Measurements from ENCODE around the gene CALML5. TPM values are rescaled to one million over a fixed set of nuclear protein-coding genes. Genes with fewer than 3 reads are reported as not detected.

The CALML5 gene
- polyA plus RNA-seq, 1 donor from 2014 or later: not detected

DNA sequence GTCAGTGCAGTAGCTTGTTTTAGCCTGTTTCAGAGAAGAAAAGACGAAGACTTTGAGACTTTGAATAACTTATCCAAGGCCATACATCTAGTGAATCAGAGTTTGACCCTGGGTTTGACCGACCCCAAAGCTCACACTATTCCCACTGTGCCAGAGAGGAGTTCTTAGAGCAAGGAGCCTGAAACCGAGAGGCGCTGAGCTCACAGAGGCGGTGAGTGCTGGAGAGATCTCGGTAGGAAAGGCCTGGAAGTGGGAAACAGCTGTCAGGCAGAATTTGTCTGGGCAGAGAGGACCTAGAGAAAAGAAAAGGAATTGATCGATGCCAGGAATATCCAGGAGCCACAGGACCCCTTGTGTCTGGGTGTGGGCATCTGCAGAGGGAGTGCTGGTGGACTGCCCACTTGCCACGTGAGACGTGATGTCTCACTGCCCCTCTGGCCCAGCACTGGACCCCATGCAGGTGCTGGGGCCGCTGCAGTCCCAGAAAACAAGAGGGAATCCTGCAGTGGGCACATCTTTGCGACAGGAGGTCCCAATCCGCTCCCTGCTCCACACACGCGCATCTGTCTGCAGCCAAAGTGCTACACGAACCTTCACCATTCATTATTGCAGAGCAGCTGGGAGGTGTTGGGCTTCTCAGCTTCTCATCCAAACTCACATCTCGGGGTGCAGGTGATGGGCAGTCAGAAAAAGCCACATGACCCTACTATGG is 31.6 kb upstream of the CALML5 start:
- H3K4me3 ChIP-seq (ENCODE audit: low read length): no peak overlapping the region
- no peak overlapping the region for H3K4me2 ChIP-seq (ENCODE audit: low read length)
- H3K9ac ChIP-seq (ENCODE audit: low read length): no peak overlapping the region
- no peak overlapping the region for H3K27ac ChIP-seq (ENCODE audit: low read length)
- no peak for TF ChIP-seq RAD21 (conservative IDR thresholded peaks at IDR 0.05)
- TF ChIP-seq TAF1 (IDR thresholded peaks at IDR 0.05; ENCODE audit: low read depth): no peak
- no peak for TF ChIP-seq EP300 (conservative IDR thresholded peaks at IDR 0.05; ENCODE audit: poor library complexity, severe bottlenecking)
- TF ChIP-seq, protein P1, sequence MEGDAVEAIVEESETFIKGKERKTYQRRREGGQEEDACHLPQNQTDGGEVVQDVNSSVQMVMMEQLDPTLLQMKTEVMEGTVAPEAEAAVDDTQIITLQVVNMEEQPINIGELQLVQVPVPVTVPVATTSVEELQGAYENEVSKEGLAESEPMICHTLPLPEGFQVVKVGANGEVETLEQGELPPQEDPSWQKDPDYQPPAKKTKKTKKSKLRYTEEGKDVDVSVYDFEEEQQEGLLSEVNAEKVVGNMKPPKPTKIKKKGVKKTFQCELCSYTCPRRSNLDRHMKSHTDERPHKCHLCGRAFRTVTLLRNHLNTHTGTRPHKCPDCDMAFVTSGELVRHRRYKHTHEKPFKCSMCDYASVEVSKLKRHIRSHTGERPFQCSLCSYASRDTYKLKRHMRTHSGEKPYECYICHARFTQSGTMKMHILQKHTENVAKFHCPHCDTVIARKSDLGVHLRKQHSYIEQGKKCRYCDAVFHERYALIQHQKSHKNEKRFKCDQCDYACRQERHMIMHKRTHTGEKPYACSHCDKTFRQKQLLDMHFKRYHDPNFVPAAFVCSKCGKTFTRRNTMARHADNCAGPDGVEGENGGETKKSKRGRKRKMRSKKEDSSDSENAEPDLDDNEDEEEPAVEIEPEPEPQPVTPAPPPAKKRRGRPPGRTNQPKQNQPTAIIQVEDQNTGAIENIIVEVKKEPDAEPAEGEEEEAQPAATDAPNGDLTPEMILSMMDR (IDR thresholded peaks at IDR 0.05; ENCODE audit: poor library complexity, severe bottlenecking): no peak
- TF ChIP-seq, protein P2, sequence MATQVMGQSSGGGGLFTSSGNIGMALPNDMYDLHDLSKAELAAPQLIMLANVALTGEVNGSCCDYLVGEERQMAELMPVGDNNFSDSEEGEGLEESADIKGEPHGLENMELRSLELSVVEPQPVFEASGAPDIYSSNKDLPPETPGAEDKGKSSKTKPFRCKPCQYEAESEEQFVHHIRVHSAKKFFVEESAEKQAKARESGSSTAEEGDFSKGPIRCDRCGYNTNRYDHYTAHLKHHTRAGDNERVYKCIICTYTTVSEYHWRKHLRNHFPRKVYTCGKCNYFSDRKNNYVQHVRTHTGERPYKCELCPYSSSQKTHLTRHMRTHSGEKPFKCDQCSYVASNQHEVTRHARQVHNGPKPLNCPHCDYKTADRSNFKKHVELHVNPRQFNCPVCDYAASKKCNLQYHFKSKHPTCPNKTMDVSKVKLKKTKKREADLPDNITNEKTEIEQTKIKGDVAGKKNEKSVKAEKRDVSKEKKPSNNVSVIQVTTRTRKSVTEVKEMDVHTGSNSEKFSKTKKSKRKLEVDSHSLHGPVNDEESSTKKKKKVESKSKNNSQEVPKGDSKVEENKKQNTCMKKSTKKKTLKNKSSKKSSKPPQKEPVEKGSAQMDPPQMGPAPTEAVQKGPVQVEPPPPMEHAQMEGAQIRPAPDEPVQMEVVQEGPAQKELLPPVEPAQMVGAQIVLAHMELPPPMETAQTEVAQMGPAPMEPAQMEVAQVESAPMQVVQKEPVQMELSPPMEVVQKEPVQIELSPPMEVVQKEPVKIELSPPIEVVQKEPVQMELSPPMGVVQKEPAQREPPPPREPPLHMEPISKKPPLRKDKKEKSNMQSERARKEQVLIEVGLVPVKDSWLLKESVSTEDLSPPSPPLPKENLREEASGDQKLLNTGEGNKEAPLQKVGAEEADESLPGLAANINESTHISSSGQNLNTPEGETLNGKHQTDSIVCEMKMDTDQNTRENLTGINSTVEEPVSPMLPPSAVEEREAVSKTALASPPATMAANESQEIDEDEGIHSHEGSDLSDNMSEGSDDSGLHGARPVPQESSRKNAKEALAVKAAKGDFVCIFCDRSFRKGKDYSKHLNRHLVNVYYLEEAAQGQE (IDR thresholded peaks at IDR 0.05; ENCODE audit: borderline replicate concordance): no peak
- no peak for TF ChIP-seq POLR2AphosphoS5 (IDR thresholded peaks at IDR 0.05)
- TF ChIP-seq MXI1 (conservative IDR thresholded peaks at IDR 0.05; ENCODE audit: poor library complexity, severe bottlenecking): no peak
- TF ChIP-seq EZH2 (IDR thresholded peaks at IDR 0.05; ENCODE audit: borderline replicate concordance, insufficient read depth, low read length, poor library complexity, severe bottlenecking): no peak
- TF ChIP-seq SMC3 (conservative IDR thresholded peaks at IDR 0.05; ENCODE audit: poor library complexity): no peak
- no peaks in the 10 kb centered on the region for H3K36me3 ChIP-seq (ENCODE audit: insufficient read depth, low read length)
- no peaks in the 10 kb centered on the region for H3K9me3 ChIP-seq (ENCODE audit: low read length)
- H3F3A ChIP-seq (ENCODE audit: insufficient read depth, low read length, poor library complexity, severe bottlenecking): no peaks in the 10 kb centered on the region
- no peaks in the 10 kb centered on the region for H3K9me2 ChIP-seq (ENCODE audit: insufficient read depth, low read length)
- H2AFZ ChIP-seq (ENCODE audit: low read depth, low read length): no peak overlapping the region
- no peaks in the 10 kb centered on the region for H3K79me2 ChIP-seq (replicated peaks; ENCODE audit: insufficient read depth, low read length)
- no peaks in the 10 kb centered on the region for H3K27me3 ChIP-seq (ENCODE audit: insufficient read depth, low read depth, low read length)
- H4K20me1 ChIP-seq (ENCODE audit: insufficient read depth): no peaks in the 10 kb centered on the region

DNA sequence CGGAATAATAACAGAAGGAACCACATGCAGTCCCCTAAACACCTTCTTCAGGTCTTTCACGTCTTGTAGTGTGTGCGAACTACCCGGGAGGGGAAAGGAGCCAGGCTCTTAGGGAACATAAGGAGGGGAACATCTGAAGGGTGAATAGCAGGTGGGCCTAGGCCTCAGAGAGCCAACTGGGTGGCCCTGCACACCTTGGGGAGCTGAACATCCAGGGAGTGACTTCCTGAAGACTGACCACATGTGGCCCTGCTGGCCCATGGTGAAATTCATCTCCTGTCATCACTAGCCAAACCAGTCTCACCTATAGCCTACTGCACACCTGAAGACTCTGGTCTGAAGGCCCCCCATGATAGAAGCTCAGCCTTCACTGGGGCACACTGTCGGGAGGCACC is 31.0 kb upstream of the CALML5 start:
- H3K9me3 ChIP-seq (ENCODE audit: low read length): no peaks in the 10 kb centered on the region

More for the DNA sequence above, 31.0 kb upstream of the CALML5 start:
- TF ChIP-seq SMC3 (conservative IDR thresholded peaks at IDR 0.05; ENCODE audit: poor library complexity) (no peak), TAF1 (IDR thresholded peaks at IDR 0.05; ENCODE audit: low read depth) (no peak), RAD21 (conservative IDR thresholded peaks at IDR 0.05) (no peak), EP300 (conservative IDR thresholded peaks at IDR 0.05; ENCODE audit: poor library complexity, severe bottlenecking) (no peak), POLR2AphosphoS5 (IDR thresholded peaks at IDR 0.05) (no peak), MXI1 (conservative IDR thresholded peaks at IDR 0.05; ENCODE audit: poor library complexity, severe bottlenecking) (no peak), EZH2 (IDR thresholded peaks at IDR 0.05; ENCODE audit: borderline replicate concordance, insufficient read depth, low read length, poor library complexity, severe bottlenecking) (no peak)
- TF ChIP-seq, protein P1 (IDR thresholded peaks at IDR 0.05; ENCODE audit: poor library complexity, severe bottlenecking): no peak
- TF ChIP-seq, protein P2 (IDR thresholded peaks at IDR 0.05; ENCODE audit: borderline replicate concordance): no peak
- Histone ChIP-seq H3K9ac (ENCODE audit: low read length) (no peak overlapping the region), H3K79me2 (replicated peaks; ENCODE audit: insufficient read depth, low read length) (no peaks in the 10 kb centered on the region), H3K4me2 (ENCODE audit: low read length) (no peak overlapping the region), H3K9me2 (ENCODE audit: insufficient read depth, low read length) (no peaks in the 10 kb centered on the region), H3K36me3 (ENCODE audit: insufficient read depth, low read length) (no peaks in the 10 kb centered on the region), H2AFZ (ENCODE audit: low read depth, low read length) (no peak overlapping the region), H3K27ac (ENCODE audit: low read length) (no peak overlapping the region), H3K4me3 (ENCODE audit: low read length) (no peak overlapping the region), H3F3A (ENCODE audit: insufficient read depth, low read length, poor library complexity, severe bottlenecking) (no peaks in the 10 kb centered on the region), H3K27me3 (ENCODE audit: insufficient read depth, low read depth, low read length) (no peaks in the 10 kb centered on the region), H4K20me1 (ENCODE audit: insufficient read depth) (no peaks in the 10 kb centered on the region)

All from neural cell (in vitro differentiated cells).